GM19239 (cell line): ENCODE measurements around the gene SYP.

Source experiments
- DNase-seq: peaks from one replicate; pipeline ENCODE4 v3.0.0; 2011; ENCODE audit warnings: low spot score; ENCODE audit not compliant: insufficient read length
- FAIRE-seq: peaks from 2 replicates; lab custom pipeline; 2011; peaks lifted over from hg19 to GRCh38; lab: Jason Lieb, UNC

SYP gene

DNA sequence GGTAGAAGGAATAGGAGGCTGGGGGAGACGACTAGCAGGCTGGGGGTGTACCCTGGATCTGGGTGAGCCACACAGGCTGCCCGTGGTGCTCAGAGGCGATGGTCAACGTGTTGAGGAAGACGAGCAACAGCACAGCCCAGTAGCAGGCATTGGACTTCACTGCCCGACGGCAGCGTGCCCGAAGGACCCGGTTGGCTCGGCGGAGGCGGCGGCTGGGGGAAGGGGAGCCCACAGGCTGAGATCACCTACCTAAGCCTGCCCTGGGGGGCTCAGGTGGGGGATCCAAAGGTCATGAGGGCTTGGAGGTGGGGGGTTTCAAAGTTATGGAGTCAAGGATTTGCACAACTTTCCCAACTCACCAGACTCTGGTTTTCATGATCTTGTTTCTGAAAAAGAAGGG is 25.9 kb upstream of the SYP start:
- no peak for FAIRE-seq
- DNase-seq: no peak

GRCh38 chrX:49221868-49222267 is 21.9 kb upstream of the SYP start:
- FAIRE-seq (no peak), DNase-seq (no peak)

- DNase-seq (no peak), FAIRE-seq (no peak)
These were observed 20.1 kb upstream of the SYP start for GRCh38 chrX:49220100-49220499.

DNA sequence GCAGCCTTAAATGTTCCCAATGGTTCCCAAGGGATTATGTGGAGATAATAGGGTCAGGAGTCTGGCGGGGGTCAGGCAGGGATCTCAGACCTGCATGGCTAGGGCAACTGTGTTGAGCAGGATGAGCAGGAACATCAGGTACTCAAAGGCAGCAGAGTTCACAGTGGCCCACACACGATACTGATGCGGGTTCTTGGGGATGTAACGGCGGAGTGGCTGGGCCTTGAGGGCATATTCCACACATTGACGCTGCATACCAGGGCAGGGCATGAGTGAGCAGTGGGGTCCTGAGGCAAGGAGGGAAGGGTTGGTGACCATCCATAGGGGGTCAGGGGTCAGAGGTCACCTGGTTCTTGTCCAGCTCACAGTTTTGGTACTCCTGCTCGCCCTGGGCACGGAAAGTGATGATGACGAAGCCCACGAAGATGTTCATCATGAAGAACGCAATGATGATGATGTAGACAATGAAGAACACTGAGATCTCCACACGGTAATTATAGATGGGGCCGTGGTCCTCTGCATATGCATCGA is 15.1 kb upstream of the SYP start:
- FAIRE-seq: no peak

DNA sequence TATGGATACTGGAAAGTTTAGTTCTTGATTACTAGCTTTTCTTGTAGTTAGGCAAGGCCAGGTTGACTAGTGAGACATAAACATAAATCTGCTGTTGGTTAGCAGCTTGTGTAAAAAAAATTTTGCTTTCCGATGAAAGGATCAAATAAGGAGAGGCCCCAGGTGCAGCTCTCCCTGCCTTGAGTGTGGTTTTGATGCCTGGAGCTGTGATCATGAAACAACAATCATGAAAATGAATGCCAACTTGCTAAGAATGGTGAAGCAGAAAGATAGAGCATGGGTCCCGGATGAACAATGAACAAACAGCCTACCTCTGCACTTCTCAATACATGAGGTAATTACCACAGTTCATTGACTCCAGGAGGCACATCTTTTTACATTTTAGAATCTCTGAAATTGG is 14.4 kb upstream of the SYP start:
- FAIRE-seq: no peak
- no peak for DNase-seq

More for the DNA sequence above, 15.1 kb upstream of the SYP start:
- no peak for DNase-seq

- FAIRE-seq: no peak
- DNase-seq: no peak
These were observed 12.9 kb upstream of the SYP start for GRCh38 chrX:49212861-49213260.

DNA sequence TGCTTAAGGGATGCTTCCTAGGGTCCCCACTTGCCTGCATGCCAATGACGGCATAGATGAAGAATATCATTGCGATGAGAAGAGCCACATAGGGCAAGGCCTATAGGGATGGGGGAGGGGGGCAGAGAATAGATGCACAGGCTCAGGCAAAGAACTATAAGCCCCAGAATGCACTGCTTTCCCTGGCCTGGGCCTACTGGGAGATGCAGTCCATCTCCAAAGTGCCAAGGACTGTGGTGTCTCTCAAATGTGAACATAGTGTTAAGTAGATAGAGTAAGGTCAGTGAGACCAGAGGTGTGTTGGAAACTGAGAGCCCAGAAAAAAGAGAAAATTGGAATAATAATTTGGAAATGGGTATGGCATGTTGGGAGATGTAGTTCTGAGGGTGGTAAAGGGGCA is 12.2 kb upstream of the SYP start:
- FAIRE-seq (no peak), DNase-seq (no peak)

DNA sequence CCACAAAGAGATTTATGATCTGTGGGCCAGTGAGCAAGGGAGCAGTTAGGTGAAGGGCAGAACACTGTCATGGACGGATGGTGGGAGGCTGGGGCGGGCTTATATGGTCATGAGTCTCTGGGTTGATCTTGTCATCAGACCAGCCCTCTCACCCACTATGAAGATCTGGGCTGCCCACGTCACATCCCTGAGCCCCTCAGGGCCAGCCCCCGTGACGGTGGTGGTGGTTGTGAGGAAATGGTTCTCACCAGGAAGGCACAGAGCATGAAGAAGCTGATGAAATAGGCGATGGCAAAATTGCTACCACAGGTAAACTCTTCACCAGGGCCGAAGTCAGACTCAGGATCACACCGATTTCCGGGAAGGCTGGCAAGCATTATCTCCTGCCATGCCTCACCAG is 11.1 kb upstream of the SYP start:
- no peak for DNase-seq
- FAIRE-seq: no peak

- no peak for FAIRE-seq
- DNase-seq: no peak
These were observed 10.4 kb upstream of the SYP start for GRCh38 chrX:49210406-49210805.

GRCh38 chrX:49209434-49210251 is 9.7 kb upstream of the SYP start:
- FAIRE-seq (no peak), DNase-seq (no peak)

- FAIRE-seq (no peak), DNase-seq (no peak)
These were observed 8.4 kb upstream of the SYP start for GRCh38 chrX:49208399-49208798.

GRCh38 chrX:49206543-49206942 is 6.5 kb upstream of the SYP start:
- no peak for FAIRE-seq
- no peak for DNase-seq

- DNase-seq (no peak), FAIRE-seq (no peak)
These were observed 5.5 kb upstream of the SYP start for GRCh38 chrX:49205443-49205842.

DNA sequence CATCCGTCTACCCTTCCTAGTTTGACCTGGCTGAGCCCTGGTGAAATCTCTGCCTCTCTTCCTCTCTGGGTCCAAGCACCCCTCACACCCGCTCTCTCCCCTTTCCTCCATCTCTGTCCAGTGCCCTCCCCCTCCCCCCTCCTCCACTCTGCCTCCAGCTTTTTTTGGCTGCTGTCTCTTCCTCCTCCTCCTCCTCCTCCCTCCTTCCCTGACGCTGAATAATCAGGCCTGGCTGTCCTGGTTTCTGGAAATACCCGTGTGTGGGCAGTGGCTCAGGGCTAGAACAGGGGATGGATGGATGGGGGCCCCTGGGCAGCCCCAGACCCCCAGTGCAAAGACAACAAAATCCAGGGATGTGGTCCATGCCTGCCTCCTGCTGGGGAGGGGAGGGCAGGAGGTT is 4.7 kb upstream of the SYP start:
- DNase-seq (no peak), FAIRE-seq (no peak)

DNA sequence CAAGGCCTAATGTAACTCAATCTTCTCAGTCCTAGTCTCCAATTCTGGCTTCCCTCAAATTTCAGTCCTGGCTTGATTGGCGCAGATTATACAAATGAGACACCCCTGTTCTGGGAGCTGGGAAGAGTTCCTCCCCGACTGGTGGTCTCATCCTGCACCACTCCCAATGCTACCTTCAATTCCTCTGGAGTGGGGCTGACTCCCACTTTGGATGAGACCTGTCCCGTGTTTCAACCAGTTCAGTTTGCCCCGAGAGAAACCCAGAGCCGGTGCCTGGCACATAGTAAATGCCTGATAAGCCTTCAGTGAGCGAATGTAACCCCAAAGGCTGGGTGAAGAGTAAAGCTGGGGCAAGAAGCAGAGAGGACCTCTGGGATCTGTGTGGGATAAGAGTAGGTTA is 4.0 kb upstream of the SYP start:
- DNase-seq: no peak
- FAIRE-seq: no peak

DNA sequence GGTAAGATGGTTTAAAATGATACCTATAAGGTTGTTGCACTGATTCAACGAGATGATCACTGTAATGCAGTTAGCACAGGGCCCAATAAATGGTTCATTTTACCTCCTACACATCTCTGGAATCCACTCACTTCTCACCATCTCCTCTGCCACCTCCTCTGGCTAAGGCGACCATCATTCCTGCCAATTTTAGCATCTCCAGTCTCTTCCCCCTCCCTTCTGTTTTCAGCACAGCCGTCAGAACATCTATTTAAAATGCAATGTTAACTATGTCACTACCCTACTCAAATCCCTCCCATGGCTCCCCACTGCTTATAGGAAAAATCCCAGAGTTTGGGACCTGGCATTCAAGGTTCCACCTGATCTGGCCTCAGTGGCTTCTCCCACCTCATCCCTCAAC is 3.5 kb upstream of the SYP start:
- FAIRE-seq (no peak), DNase-seq (no peak)

- FAIRE-seq (no peak), DNase-seq (no peak)
These were observed 2.0 kb upstream of the SYP start for GRCh38 chrX:49202022-49202421.

- DNase-seq: no peak
- FAIRE-seq: no peak
These were observed 738 bp downstream of the SYP start for GRCh38 chrX:49199315-49199595.

- FAIRE-seq (no peak), DNase-seq (no peak)
These were observed 1.3 kb downstream of the SYP start for GRCh38 chrX:49198540-49199314.

DNA sequence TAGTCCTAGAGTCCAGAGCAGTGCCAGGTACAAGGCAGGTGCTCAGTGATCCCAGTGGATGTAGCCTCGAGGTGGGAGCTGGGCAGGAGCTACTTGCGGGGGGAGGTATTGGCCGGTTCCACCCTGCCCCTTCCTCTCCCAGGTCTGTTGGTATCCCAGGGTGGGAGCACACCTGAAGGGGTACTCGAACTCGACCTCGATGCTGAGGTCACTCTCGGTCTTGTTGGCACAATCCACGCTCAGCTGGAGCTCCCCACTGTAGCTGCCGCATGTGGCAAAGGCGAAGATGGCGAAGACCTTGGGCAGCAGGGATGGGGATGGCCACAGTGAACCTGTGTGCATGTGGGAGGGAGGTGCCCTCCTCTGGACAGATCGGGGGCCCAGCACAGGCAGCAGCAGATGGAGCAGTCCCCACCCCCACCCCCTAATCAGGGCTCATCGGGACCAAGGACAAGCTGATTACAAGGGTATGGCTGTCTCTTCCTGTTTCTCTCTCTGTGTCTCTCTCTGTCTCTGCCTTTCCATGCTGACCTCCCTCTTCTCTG is 2.4 kb downstream of the SYP start:
- no peak for DNase-seq
- no peak for FAIRE-seq

GRCh38 chrX:49193542-49193964 is 6.4 kb downstream of the SYP start:
- no peak for FAIRE-seq
- DNase-seq: no peak
